ENCODE data around the gene GNB4. TPM values are rescaled to one million over a fixed set of nuclear protein-coding genes. Genes with fewer than 3 reads are reported as not detected.

GNB4 gene
- total and polyA plus RNA-seq, 9 donors, result 4.5 to 19.1 (median 11.6) TPM

DNA sequence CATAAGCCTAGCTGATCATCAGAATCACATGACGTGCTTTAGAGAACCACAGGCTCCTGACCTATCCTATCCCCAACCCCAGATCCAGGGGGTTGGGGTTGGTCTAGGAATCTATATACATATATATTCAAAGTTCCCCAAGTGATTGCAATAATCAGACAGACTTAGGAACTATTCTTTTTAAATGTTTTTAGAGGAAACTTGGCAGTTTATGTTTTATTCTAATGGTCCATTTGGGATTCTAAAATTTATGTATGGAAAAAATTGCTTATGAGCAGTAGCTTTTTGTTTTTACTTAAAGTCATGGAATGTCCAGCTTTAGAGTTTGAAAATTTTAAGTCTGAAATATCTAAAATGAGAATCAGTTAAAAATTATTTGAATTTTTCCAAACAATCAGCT, 81.6 kb downstream of the GNB4 start:
- H3K4me3 ChIP-seq, result no peak overlapping the region
- H3K4me1 ChIP-seq (ENCODE audit: insufficient read depth), result no peaks in the 10 kb centered on the region
- intact Hi-C loops (cut with DNase I), result no loop called here
- no peaks in the 10 kb centered on the region for H3K9me3 ChIP-seq
- TF ChIP-seq POLR2A (IDR thresholded peaks at IDR 0.05) (no peak), EP300 (IDR thresholded peaks at IDR 0.05) (no peak)
- TF ChIP-seq, protein P1, sequence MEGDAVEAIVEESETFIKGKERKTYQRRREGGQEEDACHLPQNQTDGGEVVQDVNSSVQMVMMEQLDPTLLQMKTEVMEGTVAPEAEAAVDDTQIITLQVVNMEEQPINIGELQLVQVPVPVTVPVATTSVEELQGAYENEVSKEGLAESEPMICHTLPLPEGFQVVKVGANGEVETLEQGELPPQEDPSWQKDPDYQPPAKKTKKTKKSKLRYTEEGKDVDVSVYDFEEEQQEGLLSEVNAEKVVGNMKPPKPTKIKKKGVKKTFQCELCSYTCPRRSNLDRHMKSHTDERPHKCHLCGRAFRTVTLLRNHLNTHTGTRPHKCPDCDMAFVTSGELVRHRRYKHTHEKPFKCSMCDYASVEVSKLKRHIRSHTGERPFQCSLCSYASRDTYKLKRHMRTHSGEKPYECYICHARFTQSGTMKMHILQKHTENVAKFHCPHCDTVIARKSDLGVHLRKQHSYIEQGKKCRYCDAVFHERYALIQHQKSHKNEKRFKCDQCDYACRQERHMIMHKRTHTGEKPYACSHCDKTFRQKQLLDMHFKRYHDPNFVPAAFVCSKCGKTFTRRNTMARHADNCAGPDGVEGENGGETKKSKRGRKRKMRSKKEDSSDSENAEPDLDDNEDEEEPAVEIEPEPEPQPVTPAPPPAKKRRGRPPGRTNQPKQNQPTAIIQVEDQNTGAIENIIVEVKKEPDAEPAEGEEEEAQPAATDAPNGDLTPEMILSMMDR (IDR thresholded peaks at IDR 0.05), result no peak
- WGBS, 3 donors, result 91 to 100% (median 97%) methylated on average over 1 of the region's 1 CpG
- no peak overlapping the region for H3K27ac ChIP-seq
- DNase-seq, result no peak
- no peaks in the 10 kb centered on the region for H3K36me3 ChIP-seq
- H3K27me3 ChIP-seq, result no peaks in the 10 kb centered on the region

DNA sequence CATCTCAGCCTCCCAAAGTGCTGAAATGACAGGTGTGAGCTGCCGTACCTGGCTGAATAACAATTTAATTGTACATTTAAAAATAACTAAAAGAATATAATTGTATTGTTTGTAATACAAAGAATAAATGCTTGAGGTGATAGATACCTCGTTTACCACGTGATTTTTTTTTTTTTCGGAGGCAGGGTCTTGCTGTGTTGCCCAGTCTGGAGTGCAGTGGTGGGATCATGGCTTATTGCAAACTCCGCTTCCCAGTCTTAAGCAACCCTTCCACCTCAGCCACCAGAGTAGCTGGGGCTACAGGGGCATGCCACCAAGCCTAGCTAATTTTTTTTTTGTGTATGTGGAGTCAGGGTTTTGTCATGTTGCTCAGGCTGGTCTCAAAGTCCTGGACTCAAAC, 87.9 kb downstream of the GNB4 start:
- TF ChIP-seq, protein P1 (IDR thresholded peaks at IDR 0.05), result no peak
- TF ChIP-seq EP300 (IDR thresholded peaks at IDR 0.05) (no peak), POLR2A (IDR thresholded peaks at IDR 0.05) (no peak)
- H3K9me3 ChIP-seq, result no peaks in the 10 kb centered on the region
- no peaks in the 10 kb centered on the region for H3K4me1 ChIP-seq (ENCODE audit: insufficient read depth)
- H3K27me3 ChIP-seq, result no peaks in the 10 kb centered on the region
- no peak overlapping the region for H3K4me3 ChIP-seq
- H3K36me3 ChIP-seq, result no peaks in the 10 kb centered on the region
- DNase-seq, result no peak
- 96 to 98% (median 97%) methylated on average over 5 of the region's 5 CpGs for WGBS, 3 donors
- intact Hi-C loops (cut with DNase I), result no loop called here
- H3K27ac ChIP-seq, result no peak overlapping the region

DNA sequence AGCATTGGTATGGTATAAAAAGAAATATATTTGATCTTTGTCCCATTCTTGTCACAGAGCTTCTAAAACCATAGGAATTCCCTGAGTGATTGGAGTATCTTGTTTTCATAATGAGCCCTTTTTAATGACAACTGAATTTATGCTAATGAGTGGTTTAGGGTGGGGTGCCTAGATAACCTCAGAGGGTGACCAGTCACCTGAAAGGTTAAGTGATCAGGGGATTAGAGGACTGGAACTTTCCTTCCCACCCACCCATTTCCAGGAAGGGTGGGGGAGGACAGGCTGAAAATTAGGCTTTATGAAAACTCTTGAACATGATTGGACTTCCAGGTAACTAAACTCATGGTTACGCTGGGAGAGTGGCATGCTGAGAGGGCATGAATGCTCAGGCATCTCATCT, 95.3 kb downstream of the GNB4 start:
- DNase-seq, result no peak
- Histone ChIP-seq H3K27me3 (no peaks in the 10 kb centered on the region), H3K36me3 (no peaks in the 10 kb centered on the region), H3K4me1 (ENCODE audit: insufficient read depth) (no peaks in the 10 kb centered on the region), H3K4me3 (no peak overlapping the region), H3K9me3 (no peaks in the 10 kb centered on the region), H3K27ac (no peak overlapping the region)
- WGBS, 3 donors, result 97 to 100% (median 98%) methylated on average over 1 of the region's 1 CpG
- TF ChIP-seq, protein P1 (IDR thresholded peaks at IDR 0.05), result no peak
- TF ChIP-seq EP300 (IDR thresholded peaks at IDR 0.05), result no peak
- TF ChIP-seq POLR2A (IDR thresholded peaks at IDR 0.05), result no peak
- intact Hi-C loops (cut with DNase I), result no loop called here

DNA sequence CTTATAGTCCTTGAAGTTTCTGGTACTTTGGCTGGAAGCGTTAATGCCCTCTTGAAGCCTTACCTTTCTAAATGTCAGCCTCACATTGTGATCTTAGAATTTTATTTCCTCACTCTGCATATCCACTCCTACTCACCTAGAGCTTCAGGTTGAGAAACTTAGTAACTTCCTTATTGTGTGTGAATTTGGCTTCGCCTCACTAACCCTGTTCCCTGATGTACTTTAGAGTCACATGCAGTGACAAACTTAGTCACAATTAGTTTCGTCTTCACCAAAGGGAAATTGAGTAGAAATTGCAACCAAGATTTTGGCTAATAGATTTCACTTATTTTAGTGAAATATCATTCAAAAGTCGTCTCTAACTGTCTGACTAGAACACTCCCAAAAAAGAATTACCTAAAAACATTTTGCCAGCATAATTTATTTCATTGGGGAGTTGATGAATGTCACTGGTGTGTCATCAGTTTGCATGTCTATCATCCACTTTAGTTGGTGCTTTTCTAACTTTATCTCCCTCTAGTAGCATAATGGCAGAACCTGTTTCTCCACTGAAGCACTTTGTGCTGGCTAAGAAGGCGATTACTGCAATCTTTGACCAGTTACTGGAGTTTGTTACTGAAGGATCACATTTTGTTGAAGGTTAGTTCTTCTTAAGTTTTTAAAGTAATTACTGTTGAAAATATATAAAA, 102.8 kb downstream of the GNB4 start:
- no peak for TF ChIP-seq POLR2A (IDR thresholded peaks at IDR 0.05)
- no peak for TF ChIP-seq EP300 (IDR thresholded peaks at IDR 0.05)
- TF ChIP-seq, protein P1 (IDR thresholded peaks at IDR 0.05), result no peak
- DNase-seq, result no peak
- no peaks in the 10 kb centered on the region for H3K9me3 ChIP-seq
- no peaks in the 10 kb centered on the region for H3K27me3 ChIP-seq
- peak overlapping the region in 1 of 2 donors; percentile 64 for H3K27ac ChIP-seq
- peak overlapping the region; percentile 80 for H3K4me3 ChIP-seq
- 39 to 44% (median 42%) methylated on average over 5 of the region's 5 CpGs for WGBS, 3 donors
- peaks cover 6% of the 10 kb centered on the region for H3K4me1 ChIP-seq (ENCODE audit: insufficient read depth)
- no peaks in the 10 kb centered on the region for H3K36me3 ChIP-seq
- intact Hi-C loops (cut with DNase I), result loop anchor here in 1 of 4 donors (1.0 kb wide), 1 partner anchor 25 kb away; the partner anchor contains the start of gene ZNF639

Data from ovary (tissue), 9 donors.